RPMI7951 (cell line): ENCODE measurements around the gene POMZP3. TPM values are rescaled to one million over a fixed set of nuclear protein-coding genes. Genes with fewer than 3 reads are reported as not detected.
"Not testable (repeated sequence)": the region's sequence is repeated elsewhere in the genome, so short reads cannot be mapped to it uniquely, and the experiment has no call there.

ENCODE experiments used
- DNase-seq: peaks from one replicate; pipeline ENCODE4 v3.0.0-alpha.2; 2012; ENCODE audit warnings: low read depth
- total RNA-seq: library from RNA; depleted of rRNA; stranded (reverse); fragments of >200 nt; shearing (Covaris generic); gene quantifications from 2 replicates; pipeline ENCODE4 v1.2.3, GENCODE V29; 2014; rRNA removed

The POMZP3 gene
- 2.9 and 3.9 TPM in 2 replicates for total RNA-seq

GRCh38 chr7:76626989-76627642, at the start of gene POMZP3:
POMZP3 (minus strand) TSS chr7:76627279; CDS start chr7:76626064, 1,215 bp downstream.
- peak; percentile 53 for DNase-seq

DNA sequence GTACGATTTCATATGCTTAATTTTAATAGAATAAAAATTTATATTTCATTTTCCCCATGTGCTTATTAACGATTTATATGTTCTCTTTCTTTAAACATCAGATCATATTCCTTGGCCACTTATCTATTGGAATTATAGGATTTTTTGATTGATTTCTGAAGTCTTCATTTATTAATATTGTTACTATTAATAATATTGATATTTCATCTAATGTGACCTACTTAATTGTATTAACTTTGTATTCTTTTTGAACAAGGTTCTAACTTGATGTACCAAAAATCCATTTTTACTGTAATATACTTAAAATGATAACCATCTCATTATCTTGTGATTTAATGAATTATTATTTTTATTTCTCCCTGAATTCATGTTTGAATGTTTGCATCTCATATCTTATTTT, 48.7 kb upstream of the POMZP3 start:
- not testable (repeated sequence) for DNase-seq

DNA sequence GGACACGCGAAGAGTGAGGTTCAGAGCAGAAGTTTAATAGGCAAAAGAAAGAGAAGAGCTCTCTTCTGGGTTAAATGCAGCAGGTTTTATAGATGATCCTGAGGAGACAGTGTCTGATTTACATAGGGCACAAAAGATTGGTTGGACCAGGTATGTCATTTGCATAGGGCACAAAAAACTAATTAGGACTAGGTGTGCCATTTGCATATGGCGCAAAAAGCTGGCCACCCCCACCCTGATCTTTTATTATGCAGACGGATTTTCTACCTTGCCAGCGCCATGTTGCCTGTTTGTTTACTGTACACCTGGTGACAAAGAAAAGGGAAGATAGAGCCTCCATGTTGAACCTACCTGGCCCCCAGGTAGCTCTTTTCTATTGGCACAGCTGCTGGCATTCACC, 46.3 kb upstream of the POMZP3 start:
- not testable (repeated sequence) for DNase-seq

- DNase-seq = not testable (repeated sequence)
Observed at GRCh38 chr7:76659212-76659611, 32.1 kb upstream of the POMZP3 start.

- not testable (repeated sequence) for DNase-seq
Observed at GRCh38 chr7:76656425-76656824, 29.3 kb upstream of the POMZP3 start.

DNA sequence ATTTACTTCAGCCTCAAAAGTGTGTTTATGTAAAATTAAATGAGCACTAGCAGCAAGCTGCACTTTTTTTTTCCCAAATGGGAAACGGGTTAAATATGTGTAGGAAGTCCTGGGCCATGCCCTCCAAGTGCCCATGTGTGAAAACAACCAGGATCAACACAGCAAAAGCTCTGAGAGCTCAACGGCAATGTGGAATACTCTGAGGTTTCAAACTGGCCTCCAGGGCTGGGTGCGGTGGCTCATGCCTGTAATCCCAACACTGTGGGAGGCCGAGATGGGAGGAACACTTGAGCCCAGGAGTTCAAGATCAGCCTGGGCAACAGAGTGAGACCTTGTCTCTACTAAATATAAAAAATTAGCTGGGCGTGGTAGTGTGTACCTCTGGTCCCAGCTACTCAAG, 15.5 kb upstream of the POMZP3 start:
- DNase-seq = not testable (repeated sequence)

- DNase-seq = not testable (repeated sequence)
Observed at GRCh38 chr7:76637061-76637691, 10.1 kb upstream of the POMZP3 start.

DNA sequence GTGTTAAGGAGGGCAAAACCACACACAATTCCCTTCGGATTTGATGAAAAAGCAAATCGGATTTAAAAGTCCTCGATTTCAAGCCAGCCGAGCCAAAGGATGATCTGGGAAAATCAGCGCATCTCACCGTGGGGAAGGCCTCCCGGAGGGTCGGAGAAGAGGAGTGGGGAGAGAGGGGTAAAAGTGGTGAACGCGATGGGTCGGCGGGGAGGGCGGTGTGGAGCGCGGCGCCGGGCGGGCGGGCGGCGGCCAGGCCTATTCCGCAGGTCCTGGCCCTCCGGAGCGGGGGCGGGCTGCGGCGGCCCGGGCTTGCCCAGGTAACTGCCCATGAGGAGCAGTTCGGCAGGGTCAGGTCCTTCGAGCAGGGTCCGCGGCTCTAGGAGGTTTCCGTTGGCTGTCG, 498 bp downstream of the POMZP3 start:
- not testable (repeated sequence) for DNase-seq

- not testable (repeated sequence) for DNase-seq
Observed at GRCh38 chr7:76619439-76620190, 7.5 kb downstream of the POMZP3 start.

- peak; percentile 47 for DNase-seq
Observed at GRCh38 chr7:76613783-76614182, 13.3 kb downstream of the POMZP3 start.

- not testable (repeated sequence) for DNase-seq
Observed at GRCh38 chr7:76612232-76612631, 14.8 kb downstream of the POMZP3 start.

DNA sequence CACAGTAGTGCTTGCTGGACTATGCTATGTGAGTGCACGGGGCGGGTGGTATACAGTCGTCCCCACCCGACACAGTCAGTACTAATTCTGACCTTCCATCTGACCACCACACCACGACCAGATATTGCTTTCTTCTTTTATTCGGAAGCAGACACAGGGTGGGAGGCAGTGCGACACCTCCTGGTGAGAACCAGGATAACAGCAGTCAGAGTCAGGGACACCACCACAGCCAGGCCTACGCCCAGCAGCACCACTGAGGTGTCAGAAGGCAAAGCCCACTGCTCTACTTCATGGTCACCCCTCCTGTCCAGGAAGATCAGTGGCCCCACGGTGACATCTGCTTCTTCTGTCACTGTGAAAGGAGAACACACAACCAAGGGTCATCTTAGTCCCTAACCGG, 17.2 kb downstream of the POMZP3 start:
- DNase-seq = not testable (repeated sequence)

- DNase-seq = not testable (repeated sequence)
Observed at GRCh38 chr7:76608469-76608868, 18.6 kb downstream of the POMZP3 start.

DNA sequence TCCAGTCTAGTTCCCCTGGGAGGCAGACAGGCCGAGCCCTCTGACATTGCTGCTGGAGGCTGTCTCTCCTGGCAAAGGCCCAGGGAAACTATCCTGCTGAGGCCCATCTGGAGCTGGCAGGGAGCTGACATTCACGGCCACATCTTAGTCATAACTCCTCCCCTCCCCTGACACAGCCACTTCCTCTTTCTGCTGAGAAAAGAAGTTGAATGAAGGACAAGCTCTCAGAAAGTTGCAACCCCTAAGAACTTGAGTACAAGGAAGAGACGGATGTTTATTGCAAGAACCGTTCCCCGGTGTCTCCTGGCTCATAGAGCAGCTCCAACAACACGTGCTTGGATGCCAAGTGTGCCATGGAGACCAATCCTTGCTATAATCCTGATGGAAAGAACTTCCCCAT, 21.1 kb downstream of the POMZP3 start:
- peak; percentile 94 for DNase-seq

DNA sequence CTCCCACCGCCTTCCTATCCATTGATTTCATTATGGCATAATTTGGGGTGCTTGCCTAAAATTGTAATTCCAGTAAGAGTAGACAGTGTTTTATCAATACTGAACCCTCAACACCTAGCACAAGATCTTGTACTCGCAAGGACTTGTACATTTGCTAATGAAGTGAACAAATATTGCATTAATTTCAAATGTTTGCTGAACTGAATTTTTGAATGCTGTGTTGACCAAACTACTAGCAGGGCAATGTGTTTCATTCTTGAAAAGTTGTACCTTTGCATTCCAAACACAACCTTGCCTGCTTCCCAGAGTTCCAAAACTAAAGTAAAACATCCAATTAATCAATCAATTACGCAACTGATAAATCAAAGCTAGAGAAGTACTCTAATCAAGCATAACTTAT, 26.4 kb downstream of the POMZP3 start:
- not testable (repeated sequence) for DNase-seq

DNA sequence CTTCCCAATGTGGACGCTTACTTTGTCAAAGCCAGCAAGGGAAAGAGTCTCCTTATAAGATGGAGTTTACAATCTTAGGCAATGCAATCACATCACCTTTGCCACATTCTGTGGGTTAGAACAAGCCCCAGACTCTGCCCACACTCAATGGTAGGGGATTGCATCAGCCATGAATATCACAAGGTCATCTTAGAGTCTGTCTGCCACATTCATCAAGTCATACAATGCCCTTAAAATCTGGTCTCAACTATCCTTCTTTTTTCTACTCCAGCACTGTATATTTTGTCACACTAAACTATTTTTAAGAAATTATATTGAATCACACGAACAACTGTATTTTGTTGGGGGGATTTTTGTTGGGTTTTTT, 27.0 kb downstream of the POMZP3 start:
- DNase-seq = not testable (repeated sequence)

- not testable (repeated sequence) for DNase-seq
Observed at GRCh38 chr7:76598590-76599264, 28.4 kb downstream of the POMZP3 start.

DNA sequence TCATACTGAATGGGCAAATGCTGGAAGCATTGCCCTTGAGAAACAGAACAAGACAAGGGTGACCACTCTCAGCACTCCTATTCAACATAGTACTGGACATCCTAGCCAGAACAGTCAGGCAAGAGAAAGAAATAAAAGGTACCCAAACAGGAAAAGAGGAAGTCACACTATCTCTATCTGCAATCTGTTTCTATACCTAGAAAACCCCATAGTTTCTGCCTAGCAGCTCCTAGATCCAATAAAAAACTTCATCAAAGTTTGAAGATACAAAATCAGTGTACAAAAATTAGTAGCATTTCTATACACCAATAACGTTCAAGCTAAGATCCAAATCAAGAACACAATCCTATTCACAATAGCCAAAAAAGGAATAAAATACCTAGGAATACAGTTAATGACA, 29.8 kb downstream of the POMZP3 start:
- not testable (repeated sequence) for DNase-seq

- DNase-seq = not testable (repeated sequence)
Observed at GRCh38 chr7:76592694-76593093, 34.4 kb downstream of the POMZP3 start.

GRCh38 chr7:76591602-76592304, 35.3 kb downstream of the POMZP3 start:
- DNase-seq = not testable (repeated sequence)

DNA sequence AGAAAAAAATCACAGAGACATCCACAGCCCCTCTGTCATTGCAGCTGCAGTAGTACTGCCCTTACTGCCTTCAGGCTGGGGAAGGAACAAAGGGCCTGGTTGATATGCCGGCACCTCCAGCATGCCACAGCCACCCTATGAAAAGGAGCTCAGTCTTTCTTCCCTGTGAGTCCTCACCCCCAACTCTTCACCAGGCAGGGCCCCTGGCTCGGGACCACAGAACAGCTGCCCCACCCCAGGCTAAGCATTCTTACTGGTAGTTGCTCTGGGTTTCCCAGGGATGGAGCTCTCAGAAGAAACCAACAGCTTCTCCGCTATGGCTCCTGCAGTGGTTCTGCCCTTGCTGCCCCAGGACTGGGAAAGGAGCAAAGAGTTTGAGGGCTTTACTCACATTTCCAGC, 36.0 kb downstream of the POMZP3 start:
- DNase-seq = peak; percentile 42
